Measurements from ENCODE around the gene RPL10.
"Not testable (repeated sequence)": the region's sequence is repeated elsewhere in the genome, so short reads cannot be mapped to it uniquely, and the experiment has no call there.

Gene RPL10

GRCh38 chrX:154378799-154379568 lies 19.2 kb upstream of the RPL10 start, which contains the start of gene EMD:
Gene EMD, plus strand, starts transcription at chrX:154379295. Its CDS starts 190 bp downstream, at chrX:154379485.
- peak; percentile 96 for DNase-seq

- no peak for DNase-seq
These were observed 18.6 kb upstream of the RPL10 start for GRCh38 chrX:154379569-154379951.

- no peak for DNase-seq
These were observed 18.0 kb upstream of the RPL10 start for GRCh38 chrX:154380153-154380552.

- DNase-seq = no peak
These were observed 17.4 kb upstream of the RPL10 start for GRCh38 chrX:154380787-154381186.

- DNase-seq = no peak
These were observed 16.9 kb upstream of the RPL10 start for GRCh38 chrX:154381271-154381670.

- no peak for DNase-seq
These were observed 15.6 kb upstream of the RPL10 start for GRCh38 chrX:154382483-154383069.

GRCh38 chrX:154383359-154384283 lies 14.6 kb upstream of the RPL10 start:
- DNase-seq = no peak

- no peak for DNase-seq
These were observed 13.8 kb upstream of the RPL10 start for GRCh38 chrX:154384284-154384892.

- DNase-seq = not testable (repeated sequence)
These were observed 10.1 kb upstream of the RPL10 start for GRCh38 chrX:154388094-154388493.

- DNase-seq = not testable (repeated sequence)
These were observed 9.5 kb upstream of the RPL10 start for GRCh38 chrX:154388649-154389048.

- DNase-seq = not testable (repeated sequence)
These were observed 8.1 kb upstream of the RPL10 start for GRCh38 chrX:154389812-154390747.

- not testable (repeated sequence) for DNase-seq
These were observed 1.8 kb upstream of the RPL10 start for GRCh38 chrX:154396363-154396762.

GRCh38 chrX:154396973-154397887 lies 947 bp upstream of the RPL10 start:
- peak; percentile 76 for DNase-seq

- DNase-seq = peak; percentile 80
These were observed 720 bp downstream of the RPL10 start for GRCh38 chrX:154398668-154399526.

- no peak for DNase-seq
These were observed 1.6 kb downstream of the RPL10 start for GRCh38 chrX:154399527-154400368.

- DNase-seq = not testable (repeated sequence)
These were observed 2.2 kb downstream of the RPL10 start for GRCh38 chrX:154400369-154400817.

GRCh38 chrX:154401045-154401799 lies 3.0 kb downstream of the RPL10 start:
- DNase-seq = no peak
